Nephron progenitor cell (in vitro differentiated cells): Measurements from ENCODE around the gene KCNMB1.

ENCODE experiments used
- DNase-seq: peaks from one replicate; pipeline ENCODE4 v3.0.0; 2021
- H3K27ac Mint-ChIP-seq: 2 replicates; pipeline ENCODE4 v1.8.0; 2021; ENCODE audit warnings: mild to moderate bottlenecking, moderate library complexity, mixed read lengths
- H3K27me3 Mint-ChIP-seq: 2 replicates; pipeline ENCODE4 v1.8.0; 2021; ENCODE audit warnings: mild to moderate bottlenecking, low read depth, mixed read lengths; ENCODE audit not compliant: poor library complexity
- H3K36me3 Mint-ChIP-seq: 2 replicates; pipeline ENCODE4 v1.8.0; 2021; ENCODE audit warnings: low read depth, mixed read lengths
- H3K4me1 Mint-ChIP-seq: 2 replicates; pipeline ENCODE4 v1.8.0; 2021; ENCODE audit warnings: mixed read lengths
- H3K4me3 Mint-ChIP-seq: 2 replicates; pipeline ENCODE4 v1.8.0; 2021; ENCODE audit warnings: mild to moderate bottlenecking, moderate library complexity, mixed read lengths
- H3K9me3 Mint-ChIP-seq: 2 replicates; pipeline ENCODE4 v1.8.0; 2021; ENCODE audit warnings: mild to moderate bottlenecking, moderate library complexity, mixed read lengths
- CTCF ChIP-seq: fragments of 200-600 bp; sonication (generic); IDR thresholded peaks from 2 replicates; pipeline ENCODE4 v1.5.0; 2021; ENCODE audit warnings: antibody characterized with exemption

KCNMB1 gene

DNA sequence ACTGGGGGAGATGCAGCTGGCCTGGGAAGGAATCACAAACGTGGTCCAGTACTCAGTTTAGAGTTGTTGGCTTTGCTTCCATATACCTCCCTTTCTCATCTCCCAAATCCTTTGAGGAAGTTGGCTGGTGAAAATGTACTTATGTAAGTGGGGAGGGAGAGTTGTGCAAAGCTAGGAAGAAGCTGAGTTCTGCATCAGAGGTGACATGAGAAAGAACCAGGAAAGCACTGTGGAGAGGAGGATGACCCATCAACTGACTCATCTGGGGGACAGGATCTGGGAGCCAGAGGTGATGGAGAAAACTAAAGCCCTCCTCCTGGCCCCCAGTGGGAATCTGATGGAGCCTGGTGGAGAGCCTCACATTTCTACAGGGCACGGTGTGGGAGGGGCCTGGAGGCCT is 16.2 kb downstream of the KCNMB1 start:
- peaks cover 28% of the 10 kb centered on the region for H3K27me3 Mint-ChIP-seq
- TF ChIP-seq CTCF, result no peak

DNA sequence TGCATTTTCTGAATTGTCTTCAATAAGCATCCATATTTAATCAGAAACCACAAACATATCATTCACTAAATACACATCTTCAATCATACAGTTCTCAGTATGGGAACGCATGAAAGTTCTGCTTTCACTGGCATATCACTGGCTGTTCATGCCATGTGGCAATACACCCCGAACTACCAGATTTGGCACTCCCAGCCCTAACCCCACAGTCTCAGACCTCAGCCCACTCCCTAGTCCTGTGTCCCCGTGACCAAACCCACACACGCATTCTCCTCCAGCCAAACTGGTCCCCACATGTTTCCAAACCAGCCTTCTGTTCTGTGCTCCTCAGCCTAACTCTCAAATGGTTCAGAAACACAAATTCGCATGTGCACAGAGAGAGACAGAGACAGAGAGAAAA is 20.6 kb downstream of the KCNMB1 start:
- Mint-ChIP-seq H3K27ac (no peak overlapping the region), H3K9me3 (no peaks in the 10 kb centered on the region), H3K36me3 (no peaks in the 10 kb centered on the region), H3K4me1 (peaks cover 35% of the 10 kb centered on the region), H3K4me3 (no peak overlapping the region), H3K27me3 (peaks cover 3% of the 10 kb centered on the region)
- TF ChIP-seq CTCF, result no peak
- no peak for DNase-seq

More for the DNA sequence above, 16.2 kb downstream of the KCNMB1 start:
- Mint-ChIP-seq H3K27ac (no peak overlapping the region), H3K9me3 (peaks cover 9% of the 10 kb centered on the region), H3K4me1 (peaks cover 16% of the 10 kb centered on the region), H3K36me3 (no peaks in the 10 kb centered on the region), H3K4me3 (no peak overlapping the region)
- DNase-seq, result no peak

DNA sequence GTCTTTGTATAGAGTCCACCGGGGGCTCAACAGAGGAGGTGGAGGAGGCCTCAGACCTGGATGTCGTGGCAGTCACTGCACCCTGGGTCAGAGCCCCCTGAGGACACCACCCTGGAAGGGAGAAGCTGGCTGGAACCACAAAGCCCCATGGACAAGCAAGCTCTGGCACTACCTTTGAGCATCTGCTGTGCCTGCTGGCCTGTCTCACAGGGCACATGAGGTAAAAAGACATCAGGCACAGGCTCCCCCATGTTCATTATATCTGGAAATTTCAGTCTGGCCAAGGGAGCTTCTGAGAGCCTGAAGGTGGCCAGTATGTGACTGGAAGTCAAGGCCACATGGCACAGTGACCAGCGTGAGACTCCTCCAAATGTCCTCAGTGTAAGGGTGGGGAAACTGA is 22.9 kb downstream of the KCNMB1 start:
- H3K4me1 Mint-ChIP-seq, result peaks cover 46% of the 10 kb centered on the region
- TF ChIP-seq CTCF, result no peak
- H3K9me3 Mint-ChIP-seq, result no peaks in the 10 kb centered on the region
- no peak overlapping the region for H3K27ac Mint-ChIP-seq
- no peak for DNase-seq
- peaks cover 3% of the 10 kb centered on the region for H3K27me3 Mint-ChIP-seq
- H3K36me3 Mint-ChIP-seq, result no peaks in the 10 kb centered on the region
- H3K4me3 Mint-ChIP-seq, result no peak overlapping the region

DNA sequence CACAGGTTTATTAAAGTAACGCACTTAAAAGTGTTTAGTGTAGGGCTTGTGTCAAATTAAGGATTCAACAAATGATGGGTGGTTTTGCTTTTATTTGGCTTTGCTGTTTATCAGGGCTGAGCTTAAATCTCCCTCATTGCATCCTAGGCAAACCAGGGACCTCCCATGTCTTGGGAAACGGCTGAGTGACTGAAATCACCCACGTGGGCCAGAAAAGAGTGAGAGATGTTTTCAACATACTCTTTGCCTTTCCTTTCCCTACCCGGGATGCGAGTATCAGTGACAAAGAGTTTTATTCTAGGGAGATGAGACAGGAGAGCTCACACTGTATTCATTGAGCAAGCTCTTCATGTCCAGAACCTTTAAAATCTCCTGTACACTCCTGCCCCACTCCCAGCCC is 23.3 kb downstream of the KCNMB1 start:
- H3K27ac Mint-ChIP-seq, result no peak overlapping the region
- no peak for TF ChIP-seq CTCF
- DNase-seq, result no peak
- no peaks in the 10 kb centered on the region for H3K36me3 Mint-ChIP-seq
- H3K9me3 Mint-ChIP-seq, result no peaks in the 10 kb centered on the region
- H3K4me1 Mint-ChIP-seq, result peaks cover 50% of the 10 kb centered on the region
- no peak overlapping the region for H3K4me3 Mint-ChIP-seq
- H3K27me3 Mint-ChIP-seq, result peaks cover under 1% of the 10 kb centered on the region

GRCh38 chr5:170365011-170365410 is 24.2 kb downstream of the KCNMB1 start:
- Mint-ChIP-seq H3K9me3 (no peaks in the 10 kb centered on the region), H3K27ac (no peak overlapping the region), H3K36me3 (no peaks in the 10 kb centered on the region), H3K4me1 (peaks cover 49% of the 10 kb centered on the region), H3K4me3 (no peak overlapping the region), H3K27me3 (no peaks in the 10 kb centered on the region)
- DNase-seq, result no peak
- no peak for TF ChIP-seq CTCF

DNA sequence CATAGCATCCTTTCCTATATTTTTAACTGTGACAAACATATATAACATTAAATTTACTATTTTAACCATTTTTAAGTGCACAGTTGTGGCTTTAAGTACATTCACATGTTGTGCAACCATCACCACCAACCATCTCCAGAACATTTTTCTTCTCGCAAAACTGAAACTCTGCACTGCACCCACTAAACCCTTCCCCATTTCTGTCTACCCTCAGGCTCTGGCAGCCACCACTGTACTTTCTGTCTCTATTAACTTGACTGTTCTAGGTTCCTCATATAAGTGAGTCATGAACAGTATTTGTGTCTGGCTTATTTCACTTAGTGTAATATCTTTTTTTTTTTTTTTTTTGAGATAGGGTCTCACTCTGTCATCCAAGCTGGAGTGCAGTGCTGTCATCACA is 25.5 kb downstream of the KCNMB1 start:
- H3K36me3 Mint-ChIP-seq, result no peaks in the 10 kb centered on the region
- DNase-seq, result no peak
- H3K27ac Mint-ChIP-seq, result no peak overlapping the region
- no peak overlapping the region for H3K4me3 Mint-ChIP-seq
- peaks cover 52% of the 10 kb centered on the region for H3K4me1 Mint-ChIP-seq
- no peak for TF ChIP-seq CTCF
- no peaks in the 10 kb centered on the region for H3K27me3 Mint-ChIP-seq
- H3K9me3 Mint-ChIP-seq, result no peaks in the 10 kb centered on the region
